K562 (cell line): ENCODE results near the gene ARHGAP12. TPM values are rescaled to one million over a fixed set of nuclear protein-coding genes. Genes with fewer than 3 reads are reported as not detected.

Experiments
- GATAD2B ChIP-seq: fragments of 450-650 bp; IDR thresholded peaks from 2 replicates; pipeline ENCODE4 v1.6.1; 2017; ENCODE audit warnings: mild to moderate bottlenecking, borderline replicate concordance
- HDAC8 ChIP-seq: fragments of 450-650 bp; IDR thresholded peaks from 2 replicates; pipeline ENCODE4 v1.6.1; 2016; ENCODE audit warnings: mild to moderate bottlenecking, missing genetic modification characterization, moderate library complexity, missing compliant biosample characterization
- PCBP2 ChIP-seq: fragments of 200-400 bp; formaldehyde crosslinking; IDR thresholded peaks from 2 replicates; pipeline ENCODE4 v1.6.1; 2018; ENCODE audit warnings: low read length, low read depth, mild to moderate bottlenecking, moderate library complexity; ENCODE audit not compliant: poor library complexity, severe bottlenecking
- PPARD ChIP-seq: fragments of 250-450 bp; sonication (Bioruptor Pico); IDR thresholded peaks from 2 replicates; pipeline ENCODE4 v1.8.0; 2022; ENCODE audit warnings: inconsistent platforms, mild to moderate bottlenecking, moderate library complexity
- RBBP5 ChIP-seq: fragments of 200-600 bp; sonication (generic); IDR thresholded peaks from 2 replicates; pipeline ENCODE4 v1.6.1; 2012; ENCODE audit warnings: borderline replicate concordance, mild to moderate bottlenecking, low read length, control low read depth, inconsistent platforms; ENCODE audit not compliant: insufficient read depth, poor library complexity, severe bottlenecking
- SMARCA5 ChIP-seq: fragments of 450-650 bp; IDR thresholded peaks from 2 replicates; pipeline ENCODE4 v1.6.1; 2016
- SMARCC2 ChIP-seq: fragments of 450-650 bp; IDR thresholded peaks from 2 replicates; pipeline ENCODE4 v1.6.1; 2017; ENCODE audit warnings: antibody characterized with exemption, moderate library complexity, mild to moderate bottlenecking, low read depth
- TCF7 ChIP-seq: sonication (generic); IDR thresholded peaks from 2 replicates; pipeline ENCODE4 v1.6.1; 2016; ENCODE audit warnings: antibody characterized with exemption, borderline replicate concordance
- ZBED1 ChIP-seq: IDR thresholded peaks from 2 replicates; pipeline ENCODE4 v1.6.1; 2014
- ZBTB17 ChIP-seq: fragments of 450-650 bp; formaldehyde crosslinking; IDR thresholded peaks from 2 replicates; pipeline ENCODE4 v1.4.0; 2020; ENCODE audit warnings: mild to moderate bottlenecking
- ZFX ChIP-seq: sonication (generic); formaldehyde crosslinking; IDR thresholded peaks from 2 replicates; pipeline ENCODE4 v1.8.0; 2022; ENCODE audit warnings: mild to moderate bottlenecking, missing genetic modification reagents, moderate library complexity
- ZNF316 ChIP-seq: fragments of 450-650 bp; IDR thresholded peaks from 2 replicates; pipeline ENCODE4 v1.6.1; 2016
- ZNF778 ChIP-seq: fragments of 450-650 bp; formaldehyde crosslinking; IDR thresholded peaks from 2 replicates; pipeline ENCODE4 v1.4.0; 2020; ENCODE audit warnings: mild to moderate bottlenecking, moderate library complexity
- polyA plus RNA-seq, 8 experiments: library from polyadenylated mRNA; depleted of rRNA in 4 of 8; stranded (reverse) in 5 of 8; unstranded in 3 of 8; fragments of >200 nt; fragmentation: Nextera tagmentation in 2 of 8; fragmentation: Illumina TruSeq in 1 of 8; extraction: Ambion mirVana in 2 of 8; extraction: Trizol in 1 of 8; gene quantifications; 2 replicates each; pipeline versions ENCODE4 v1.2.1 to v1.2.3, GENCODE V29; 2011 to 2014; ENCODE audit warnings: inconsistent platforms in 1 of 8, missing spikeins in 1 of 8
- total RNA-seq, 7 experiments: library from RNA; depleted of rRNA in 6 of 7; stranded (reverse); fragments of >200 nt in 6 of 7; fragmentation: Illumina TruSeq in 2 of 7; extraction: Trizol in 2 of 7; gene quantifications; 2 replicates each; pipeline versions ENCODE4 v1.2.1 to v1.2.3, GENCODE V29; 2011 to 2021; ENCODE audit warnings: low replicate concordance in 1 of 7
- TF ChIP-seq, protein P1 (sequence below): sonication (generic); formaldehyde crosslinking; IDR thresholded peaks from 2 replicates; pipeline ENCODE4 v1.8.1; 2023; ENCODE audit warnings: mild to moderate bottlenecking, missing genetic modification reagents
- TF ChIP-seq, protein P2 (sequence below), 2 experiments: fragments of 450-650 bp in 1 of 2; sonication (generic) in 1 of 2; formaldehyde crosslinking; conservative IDR thresholded peaks; 2 replicates each; pipeline versions ENCODE4 v1.4.0 to v1.8.1; 2020 to 2022; ENCODE audit warnings: mild to moderate bottlenecking in 1 of 2, missing genetic modification reagents in 1 of 2
- TF ChIP-seq, protein P3 (sequence below), 2 experiments: fragments of 150-350 bp in 1 of 2; IDR thresholded peaks; 2 replicates each; pipeline ENCODE4 v1.6.1; 2012 to 2016; ENCODE audit warnings: low read depth in 2 of 2, low read length in 2 of 2, mild to moderate bottlenecking in 1 of 2, moderate library complexity in 1 of 2
- TF ChIP-seq, protein P4 (sequence below): sonication (generic); IDR thresholded peaks from 2 replicates; pipeline ENCODE4 v1.6.1; 2016
- TF ChIP-seq, protein P5 (sequence below): fragments of 250-450 bp; sonication (Bioruptor Pico); IDR thresholded peaks from 2 replicates; pipeline ENCODE4 v1.5.0; 2020; ENCODE audit warnings: mild to moderate bottlenecking

ARHGAP12 gene
- total and polyA plus RNA-seq, 9 of the 15 experiments (the other 6 are each of a cell fraction or from before 2014, with no cell fraction given) = 4.4 to 18.7 (median 10.1) TPM

DNA sequence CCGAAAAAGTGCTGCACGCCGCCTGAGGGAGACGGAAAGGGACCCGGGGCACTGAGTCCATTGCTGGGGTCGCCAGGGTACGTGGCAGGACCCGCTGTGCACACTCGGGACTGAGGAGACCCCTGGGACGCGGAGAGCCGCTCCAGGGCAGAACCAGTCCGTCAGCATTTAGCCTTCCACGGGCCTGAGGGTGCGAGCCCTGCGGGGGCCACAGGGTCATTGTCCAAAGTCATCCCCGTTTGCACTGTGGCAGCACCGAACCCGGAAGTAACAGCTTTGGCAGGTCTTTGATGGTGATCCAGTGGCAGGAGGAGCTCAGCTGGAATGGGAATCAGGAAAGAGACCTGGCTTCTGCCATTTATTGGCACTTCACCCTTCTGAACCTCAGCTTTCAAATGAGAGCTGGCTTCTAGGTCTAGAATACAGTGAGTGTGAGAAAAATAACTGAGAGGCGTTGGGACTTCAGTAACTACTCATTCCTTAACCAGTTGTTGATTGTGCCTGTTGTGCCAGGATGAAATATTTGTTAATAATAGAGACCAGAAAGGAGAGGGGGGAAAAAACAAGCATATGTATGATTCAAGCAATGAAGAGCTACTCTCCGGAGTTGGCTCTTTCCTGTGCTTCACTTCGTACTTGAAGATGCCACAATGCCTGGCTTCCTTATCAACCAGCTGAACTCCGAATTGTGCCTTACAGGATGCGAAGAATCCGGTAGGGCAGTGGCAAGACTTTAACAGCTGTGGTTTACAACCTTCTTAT lies 811 bp upstream of the ARHGAP12 start (continued):
- TF ChIP-seq, protein P1, sequence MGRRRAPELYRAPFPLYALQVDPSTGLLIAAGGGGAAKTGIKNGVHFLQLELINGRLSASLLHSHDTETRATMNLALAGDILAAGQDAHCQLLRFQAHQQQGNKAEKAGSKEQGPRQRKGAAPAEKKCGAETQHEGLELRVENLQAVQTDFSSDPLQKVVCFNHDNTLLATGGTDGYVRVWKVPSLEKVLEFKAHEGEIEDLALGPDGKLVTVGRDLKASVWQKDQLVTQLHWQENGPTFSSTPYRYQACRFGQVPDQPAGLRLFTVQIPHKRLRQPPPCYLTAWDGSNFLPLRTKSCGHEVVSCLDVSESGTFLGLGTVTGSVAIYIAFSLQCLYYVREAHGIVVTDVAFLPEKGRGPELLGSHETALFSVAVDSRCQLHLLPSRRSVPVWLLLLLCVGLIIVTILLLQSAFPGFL = 0 out of 2 replicates have a peak, but pooled peaks have one; percentile 56
- TF ChIP-seq ZBED1 (no peak), GATAD2B (0 out of 2 replicates have a peak, but pooled peaks have one; percentile 20), SMARCA5 (no peak), TCF7 (no peak), ZNF316 (peak; percentile 70), ZNF778 (CRISPR knock-in tag) (no peak), RBBP5 (peak; percentile 66), SMARCC2 (0 out of 2 replicates have a peak, but pooled peaks have one; percentile 6), PCBP2 (no peak), ZFX (CRISPR knock-in tag) (peak; percentile 26; the same call in 1 of the 2 replicates), ZBTB17 (CRISPR knock-in tag) (peak; percentile 51; the same call in 1 of the 2 replicates), HDAC8 (tag) (0 out of 2 replicates have a peak, but pooled peaks have one; percentile 19), PPARD (CRISPR knock-in tag) (no peak)
- TF ChIP-seq, protein P2, sequence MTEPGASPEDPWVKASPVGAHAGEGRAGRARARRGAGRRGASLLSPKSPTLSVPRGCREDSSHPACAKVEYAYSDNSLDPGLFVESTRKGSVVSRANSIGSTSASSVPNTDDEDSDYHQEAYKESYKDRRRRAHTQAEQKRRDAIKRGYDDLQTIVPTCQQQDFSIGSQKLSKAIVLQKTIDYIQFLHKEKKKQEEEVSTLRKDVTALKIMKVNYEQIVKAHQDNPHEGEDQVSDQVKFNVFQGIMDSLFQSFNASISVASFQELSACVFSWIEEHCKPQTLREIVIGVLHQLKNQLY (CRISPR knock-in tag; conservative IDR thresholded peaks at IDR 0.05) = no peak
- TF ChIP-seq, protein P3, sequence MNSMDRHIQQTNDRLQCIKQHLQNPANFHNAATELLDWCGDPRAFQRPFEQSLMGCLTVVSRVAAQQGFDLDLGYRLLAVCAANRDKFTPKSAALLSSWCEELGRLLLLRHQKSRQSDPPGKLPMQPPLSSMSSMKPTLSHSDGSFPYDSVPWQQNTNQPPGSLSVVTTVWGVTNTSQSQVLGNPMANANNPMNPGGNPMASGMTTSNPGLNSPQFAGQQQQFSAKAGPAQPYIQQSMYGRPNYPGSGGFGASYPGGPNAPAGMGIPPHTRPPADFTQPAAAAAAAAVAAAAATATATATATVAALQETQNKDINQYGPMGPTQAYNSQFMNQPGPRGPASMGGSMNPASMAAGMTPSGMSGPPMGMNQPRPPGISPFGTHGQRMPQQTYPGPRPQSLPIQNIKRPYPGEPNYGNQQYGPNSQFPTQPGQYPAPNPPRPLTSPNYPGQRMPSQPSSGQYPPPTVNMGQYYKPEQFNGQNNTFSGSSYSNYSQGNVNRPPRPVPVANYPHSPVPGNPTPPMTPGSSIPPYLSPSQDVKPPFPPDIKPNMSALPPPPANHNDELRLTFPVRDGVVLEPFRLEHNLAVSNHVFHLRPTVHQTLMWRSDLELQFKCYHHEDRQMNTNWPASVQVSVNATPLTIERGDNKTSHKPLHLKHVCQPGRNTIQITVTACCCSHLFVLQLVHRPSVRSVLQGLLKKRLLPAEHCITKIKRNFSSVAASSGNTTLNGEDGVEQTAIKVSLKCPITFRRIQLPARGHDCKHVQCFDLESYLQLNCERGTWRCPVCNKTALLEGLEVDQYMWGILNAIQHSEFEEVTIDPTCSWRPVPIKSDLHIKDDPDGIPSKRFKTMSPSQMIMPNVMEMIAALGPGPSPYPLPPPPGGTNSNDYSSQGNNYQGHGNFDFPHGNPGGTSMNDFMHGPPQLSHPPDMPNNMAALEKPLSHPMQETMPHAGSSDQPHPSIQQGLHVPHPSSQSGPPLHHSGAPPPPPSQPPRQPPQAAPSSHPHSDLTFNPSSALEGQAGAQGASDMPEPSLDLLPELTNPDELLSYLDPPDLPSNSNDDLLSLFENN (IDR thresholded peaks at IDR 0.05; ENCODE audit: low read depth in 2 of 2, low read length in 2 of 2) = no peak
- TF ChIP-seq, protein P4, sequence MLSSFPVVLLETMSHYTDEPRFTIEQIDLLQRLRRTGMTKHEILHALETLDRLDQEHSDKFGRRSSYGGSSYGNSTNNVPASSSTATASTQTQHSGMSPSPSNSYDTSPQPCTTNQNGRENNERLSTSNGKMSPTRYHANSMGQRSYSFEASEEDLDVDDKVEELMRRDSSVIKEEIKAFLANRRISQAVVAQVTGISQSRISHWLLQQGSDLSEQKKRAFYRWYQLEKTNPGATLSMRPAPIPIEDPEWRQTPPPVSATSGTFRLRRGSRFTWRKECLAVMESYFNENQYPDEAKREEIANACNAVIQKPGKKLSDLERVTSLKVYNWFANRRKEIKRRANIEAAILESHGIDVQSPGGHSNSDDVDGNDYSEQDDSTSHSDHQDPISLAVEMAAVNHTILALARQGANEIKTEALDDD = no peak; the same call in 1 of the 2 replicates
- TF ChIP-seq, protein P5, sequence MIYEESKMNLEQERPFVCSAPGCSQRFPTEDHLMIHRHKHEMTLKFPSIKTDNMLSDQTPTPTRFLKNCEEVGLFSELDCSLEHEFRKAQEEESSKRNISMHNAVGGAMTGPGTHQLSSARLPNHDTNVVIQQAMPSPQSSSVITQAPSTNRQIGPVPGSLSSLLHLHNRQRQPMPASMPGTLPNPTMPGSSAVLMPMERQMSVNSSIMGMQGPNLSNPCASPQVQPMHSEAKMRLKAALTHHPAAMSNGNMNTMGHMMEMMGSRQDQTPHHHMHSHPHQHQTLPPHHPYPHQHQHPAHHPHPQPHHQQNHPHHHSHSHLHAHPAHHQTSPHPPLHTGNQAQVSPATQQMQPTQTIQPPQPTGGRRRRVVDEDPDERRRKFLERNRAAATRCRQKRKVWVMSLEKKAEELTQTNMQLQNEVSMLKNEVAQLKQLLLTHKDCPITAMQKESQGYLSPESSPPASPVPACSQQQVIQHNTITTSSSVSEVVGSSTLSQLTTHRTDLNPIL (CRISPR knock-in tag) = no peak
